Measurements from ENCODE around the gene RAB7A. TPM values are rescaled to one million over a fixed set of nuclear protein-coding genes. Genes with fewer than 3 reads are reported as not detected.

The RAB7A gene
- total and polyA plus RNA-seq, 2 of the 8 experiments (the other 6 are each of a cell fraction or from before 2014, with no cell fraction given), result 179 to 195 TPM

DNA sequence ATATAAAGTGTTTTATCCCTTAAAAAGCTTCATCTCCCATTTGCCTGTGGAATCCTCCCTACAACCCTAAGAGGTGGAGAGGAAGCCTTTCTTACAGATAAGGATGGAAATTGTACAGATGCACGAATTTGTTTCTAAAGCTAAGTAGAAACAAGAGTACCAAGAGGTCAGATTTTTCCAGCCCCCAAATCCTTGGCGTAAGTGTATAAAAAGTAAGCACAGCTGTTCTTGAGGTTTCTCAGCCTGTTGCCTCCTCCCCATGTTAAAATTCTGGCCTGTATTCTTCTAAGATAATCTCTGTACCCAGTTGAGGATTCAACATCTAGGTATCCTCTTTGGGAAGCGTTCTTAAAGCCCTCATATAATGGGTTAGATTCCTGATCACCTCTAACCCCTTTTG lies 34.9 kb downstream of the RAB7A start (continued):
- no peak for TF ChIP-seq TAF7 (optimal IDR thresholded peaks at IDR 0.05; ENCODE audit: borderline replicate concordance, low read depth, low read length)

Data from H1 (cell line).